CD14-positive monocyte (primary cell): ENCODE results near the gene NGLY1. TPM values are rescaled to one million over a fixed set of nuclear protein-coding genes. Genes with fewer than 3 reads are reported as not detected.

Experiments used
- DNase-seq, 3 donors: peaks; one replicate each; pipeline ENCODE4 v3.0.0-alpha.2; 2011 to 2022
- H2AFZ ChIP-seq: 2 replicates; pipeline ENCODE4 v1.6.0; 2012; ENCODE audit warnings: mild to moderate bottlenecking, low read depth, low read length, inconsistent platforms; ENCODE audit not compliant: insufficient read depth, poor library complexity, severe bottlenecking
- H3K27ac ChIP-seq, 2 donors: 1 replicate in 1 of 2; 2 replicates in 1 of 2; pipeline ENCODE4 v1.5.1; 2012 to 2013; ENCODE audit warnings: low read length in 2 of 2, control low read depth in 1 of 2, inconsistent platforms in 1 of 2, low read depth in 1 of 2, mild to moderate bottlenecking in 1 of 2
- H3K27me3 ChIP-seq, 2 donors: one replicate each; pipeline versions ENCODE4 v1.6.0 to v1.6.1; 2011 to 2013; ENCODE audit warnings: low read length in 2 of 2; ENCODE audit not compliant: control insufficient read depth in 2 of 2, insufficient read depth in 2 of 2
- H3K36me3 ChIP-seq, 2 donors: replicated peaks in 1 of 2; 1 replicate in 1 of 2; 2 replicates in 1 of 2; pipeline versions ENCODE4 v1.5.1 to v1.6.1; 2012 to 2013; ENCODE audit warnings: low read length in 2 of 2, control low read depth in 1 of 2, inconsistent platforms in 1 of 2, mild to moderate bottlenecking in 1 of 2; ENCODE audit not compliant: insufficient read depth in 2 of 2, control insufficient read depth in 1 of 2
- H3K4me1 ChIP-seq, 2 donors: 1 replicate in 1 of 2; 2 replicates in 1 of 2; pipeline versions ENCODE4 v1.5.1 to v1.6.1; 2012 to 2013; ENCODE audit warnings: low read length in 2 of 2, control low read depth in 1 of 2, inconsistent platforms in 1 of 2, mild to moderate bottlenecking in 1 of 2, moderate library complexity in 1 of 2; ENCODE audit not compliant: insufficient read depth in 2 of 2, control insufficient read depth in 1 of 2
- H3K4me2 ChIP-seq: replicated peaks from 2 replicates; pipeline ENCODE3; 2012; ENCODE audit warnings: low read length, moderate library complexity, mild to moderate bottlenecking; ENCODE audit not compliant: poor library complexity, severe bottlenecking; ENCODE audit errors: extremely low read depth
- H3K4me3 ChIP-seq, 3 experiments: fragments of 200-600 bp in 1 of 3; sonication (generic) in 1 of 3; replicated peaks in 1 of 3; 1 replicate in 2 of 3; 2 replicates in 1 of 3; pipeline ENCODE4 v1.5.1; 2011 to 2013; ENCODE audit warnings: low read length in 3 of 3, mild to moderate bottlenecking in 3 of 3, control low read depth in 2 of 3, low read depth in 2 of 3, inconsistent platforms in 1 of 3, moderate library complexity in 1 of 3
- H3K79me2 ChIP-seq: 2 replicates; pipeline ENCODE4 v1.6.0; 2012; ENCODE audit warnings: mild to moderate bottlenecking, control low read depth, inconsistent platforms, low read length, moderate library complexity; ENCODE audit not compliant: insufficient read depth
- H3K9ac ChIP-seq: 2 replicates; pipeline ENCODE4 v1.6.0; 2017; ENCODE audit warnings: low read length, mild to moderate bottlenecking; ENCODE audit not compliant: insufficient read depth, poor library complexity, severe bottlenecking
- H3K9me3 ChIP-seq, 2 donors: replicated peaks in 1 of 2; 1 replicate in 1 of 2; 2 replicates in 1 of 2; pipeline versions ENCODE4 v1.5.1 to v1.6.1; 2012 to 2013; ENCODE audit warnings: low read length in 2 of 2, control low read depth in 1 of 2; ENCODE audit not compliant: control insufficient read depth in 1 of 2, insufficient read depth in 1 of 2
- H4K20me1 ChIP-seq: 2 replicates; pipeline ENCODE4 v1.6.0; 2012; ENCODE audit warnings: mild to moderate bottlenecking, low read length, control low read depth, moderate library complexity; ENCODE audit not compliant: insufficient read depth
- H3K27ac Mint-ChIP-seq, 7 donors: one replicate each; pipeline ENCODE4 v1.8.0; 2020; ENCODE audit warnings: mild to moderate bottlenecking in 7 of 7, mixed read lengths in 7 of 7, moderate library complexity in 6 of 7, inconsistent platforms in 2 of 7
- H3K27me3 Mint-ChIP-seq, 3 donors: one replicate each; pipeline ENCODE4 v1.8.0; 2021 to 2022; ENCODE audit warnings: low read depth in 3 of 3, mild to moderate bottlenecking in 3 of 3, mixed read lengths in 3 of 3, moderate library complexity in 3 of 3, inconsistent platforms in 1 of 3
- H3K36me3 Mint-ChIP-seq, 2 donors: one replicate each; pipeline ENCODE4 v1.8.0; 2020; ENCODE audit warnings: mixed read lengths in 2 of 2, inconsistent platforms in 1 of 2, mild to moderate bottlenecking in 1 of 2
- H3K4me1 Mint-ChIP-seq: one replicate; pipeline ENCODE4 v1.8.0; 2020; ENCODE audit warnings: mild to moderate bottlenecking, mixed read lengths
- H3K4me3 Mint-ChIP-seq, 2 donors: one replicate each; pipeline ENCODE4 v1.8.0; 2020; ENCODE audit warnings: mild to moderate bottlenecking in 2 of 2, mixed read lengths in 2 of 2, moderate library complexity in 1 of 2
- H3K9me3 Mint-ChIP-seq, 7 donors: one replicate each; pipeline ENCODE4 v1.8.0; 2020 to 2022; ENCODE audit warnings: mixed read lengths in 7 of 7, mild to moderate bottlenecking in 6 of 7, moderate library complexity in 6 of 7, inconsistent platforms in 2 of 7
- WGBS: methylation state at CpG from one replicate; pipeline ENCODE4 v1.1.5; 2013; ENCODE audit warnings: missing lambda C conversion rate; ENCODE audit not compliant: insufficient coverage; 5-methylcytosine and 5-hydroxymethylcytosine counted together
- intact Hi-C, 2 donors: fragments of 100-400 bp; cut with micrococcal nuclease; formaldehyde crosslinking; loops; one replicate each; pipeline versions ENCODE4 v1.15.0 to v1.15.1; 2023
- polyA plus RNA-seq, 3 donors: library from polyadenylated mRNA; depleted of rRNA in 1 of 3; unstranded in 2 of 3; stranded (reverse) in 1 of 3; fragments of 300-500 nt in 2 of 3; fragments of >200 nt in 1 of 3; fragmentation: Illumina TruSeq in 2 of 3; gene quantifications; 1 replicate in 2 of 3; 2 replicates in 1 of 3; pipeline ENCODE4 v1.2.3, GENCODE V29; 2012 to 2021
- TF ChIP-seq, protein P1 (sequence below): fragments of 200-600 bp; IDR thresholded peaks from one replicate; pipeline ENCODE4 v1.8.0; 2022; ENCODE audit warnings: antibody characterized with exemption, mild to moderate bottlenecking

The NGLY1 gene
- polyA plus RNA-seq, 3 donors = 11.4 to 33.4 (median 29.6) TPM

DNA sequence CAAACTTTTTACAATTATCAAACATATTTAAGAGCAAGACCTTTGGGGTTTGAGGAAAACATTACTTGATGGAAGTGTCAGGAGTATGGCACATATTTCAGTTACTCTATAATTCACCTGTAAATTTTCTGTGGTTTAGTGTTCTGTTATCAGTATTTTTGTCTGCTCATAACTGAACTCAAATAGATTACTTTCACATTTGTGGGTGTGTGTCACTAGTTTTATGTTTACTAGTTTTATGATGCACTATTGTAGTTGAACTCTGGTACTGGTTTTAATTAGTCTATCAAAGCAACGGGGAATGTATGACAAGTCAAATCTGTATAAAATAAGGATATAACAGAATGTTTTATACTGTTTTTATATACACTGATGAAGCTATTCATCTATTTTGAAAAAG, 33.9 kb upstream of the NGLY1 start:
- Histone ChIP-seq H3K4me3 (no peak overlapping the region), H4K20me1 (no peaks in the 10 kb centered on the region), H3K9me3 (no peaks in the 10 kb centered on the region), H3K9ac (no peak overlapping the region), H3K4me2 (no peak overlapping the region), H3K4me1 (no peaks in the 10 kb centered on the region), H3K27ac (no peak overlapping the region), H3K36me3 (no peaks in the 10 kb centered on the region), H3K27me3 (no peaks in the 10 kb centered on the region), H3K79me2 (no peaks in the 10 kb centered on the region), H2AFZ (no peak overlapping the region)
- Mint-ChIP-seq H3K27me3 (peaks cover 0 to 3% (median 0%) of the 10 kb centered on the region in 3 donors), H3K36me3 (no peaks in the 10 kb centered on the region), H3K9me3 (peaks cover 0 to 2% (median 0%) of the 10 kb centered on the region in 7 donors), H3K27ac (no peak overlapping the region), H3K4me3 (no peak overlapping the region), H3K4me1 (no peaks in the 10 kb centered on the region)
- no peak for DNase-seq
- intact Hi-C loops = no loop called here
- TF ChIP-seq, protein P1, sequence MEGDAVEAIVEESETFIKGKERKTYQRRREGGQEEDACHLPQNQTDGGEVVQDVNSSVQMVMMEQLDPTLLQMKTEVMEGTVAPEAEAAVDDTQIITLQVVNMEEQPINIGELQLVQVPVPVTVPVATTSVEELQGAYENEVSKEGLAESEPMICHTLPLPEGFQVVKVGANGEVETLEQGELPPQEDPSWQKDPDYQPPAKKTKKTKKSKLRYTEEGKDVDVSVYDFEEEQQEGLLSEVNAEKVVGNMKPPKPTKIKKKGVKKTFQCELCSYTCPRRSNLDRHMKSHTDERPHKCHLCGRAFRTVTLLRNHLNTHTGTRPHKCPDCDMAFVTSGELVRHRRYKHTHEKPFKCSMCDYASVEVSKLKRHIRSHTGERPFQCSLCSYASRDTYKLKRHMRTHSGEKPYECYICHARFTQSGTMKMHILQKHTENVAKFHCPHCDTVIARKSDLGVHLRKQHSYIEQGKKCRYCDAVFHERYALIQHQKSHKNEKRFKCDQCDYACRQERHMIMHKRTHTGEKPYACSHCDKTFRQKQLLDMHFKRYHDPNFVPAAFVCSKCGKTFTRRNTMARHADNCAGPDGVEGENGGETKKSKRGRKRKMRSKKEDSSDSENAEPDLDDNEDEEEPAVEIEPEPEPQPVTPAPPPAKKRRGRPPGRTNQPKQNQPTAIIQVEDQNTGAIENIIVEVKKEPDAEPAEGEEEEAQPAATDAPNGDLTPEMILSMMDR = no peak
- WGBS = no CpG with 5 or more reads among the region's 1 CpG

DNA sequence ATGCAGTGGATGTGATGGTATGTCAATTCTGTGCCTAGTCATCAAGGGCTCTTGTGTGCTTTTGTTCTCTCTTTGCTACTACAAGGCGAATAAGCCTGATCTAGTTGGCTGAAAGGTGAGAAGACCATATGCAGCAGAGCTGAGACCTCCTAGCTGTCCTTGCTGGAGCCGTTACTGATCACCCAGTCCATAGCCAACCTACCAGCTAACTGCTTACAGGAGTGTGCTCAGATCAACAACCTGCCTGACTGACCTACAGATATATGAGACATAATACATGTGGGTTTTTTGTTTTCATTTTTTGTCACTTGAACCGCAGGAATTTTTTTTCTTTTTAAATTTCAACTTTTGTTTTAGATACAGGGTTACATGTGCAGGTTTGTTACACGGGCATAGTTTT, 29.4 kb upstream of the NGLY1 start:
- Mint-ChIP-seq H3K4me3 (no peak overlapping the region), H3K9me3 (peaks cover 0 to 2% (median 0%) of the 10 kb centered on the region in 7 donors), H3K27ac (no peak overlapping the region), H3K27me3 (peaks cover 1 to 5% (median 2%) of the 10 kb centered on the region in 3 donors), H3K4me1 (no peaks in the 10 kb centered on the region), H3K36me3 (no peaks in the 10 kb centered on the region)
- Histone ChIP-seq H3K4me3 (no peak overlapping the region), H3K27me3 (no peaks in the 10 kb centered on the region), H3K27ac (no peak overlapping the region), H3K4me1 (no peaks in the 10 kb centered on the region), H3K4me2 (no peak overlapping the region), H3K9ac (no peak overlapping the region), H4K20me1 (no peaks in the 10 kb centered on the region), H3K79me2 (no peaks in the 10 kb centered on the region), H3K9me3 (no peaks in the 10 kb centered on the region), H2AFZ (no peak overlapping the region), H3K36me3 (no peaks in the 10 kb centered on the region)
- intact Hi-C loops = no loop called here
- DNase-seq = no peak
- WGBS = 92% methylated on average over 2 of the region's 4 CpGs
- TF ChIP-seq, protein P1 = no peak
